Activated T-cell treated with anti-CD3 and anti-CD28 coated beads, Interleukin-2, amount 50 U/mL, for 1 hour (primary cell): ENCODE results near the gene GPAM.
"Not testable (repeated sequence)": the region's sequence is repeated elsewhere in the genome, so short reads cannot be mapped to it uniquely, and the experiment has no call there.

Source experiments
- DNase-seq: peaks from one replicate; pipeline ENCODE4 v3.0.0-alpha.2; 2020

Gene GPAM

GRCh38 chr10:112183329-112184051, at the start of gene GPAM:
GPAM (minus strand) TSS chr10:112183765; CDS start chr10:112181784, 1,981 bp downstream.
- DNase-seq: peak; percentile 100

- DNase-seq: no peak
These were observed 49.1 kb upstream of the GPAM start for GRCh38 chr10:112232670-112233069.

- no peak for DNase-seq
These were observed 48.2 kb upstream of the GPAM start for GRCh38 chr10:112231602-112232400.

- no peak for DNase-seq
These were observed 46.9 kb upstream of the GPAM start for GRCh38 chr10:112230325-112230988.

- DNase-seq: no peak
These were observed 46.3 kb upstream of the GPAM start for GRCh38 chr10:112229901-112230300.

GRCh38 chr10:112229096-112229495, 45.5 kb upstream of the GPAM start:
- no peak for DNase-seq

- not testable (repeated sequence) for DNase-seq
These were observed 45.0 kb upstream of the GPAM start for GRCh38 chr10:112228366-112229088.

- no peak for DNase-seq
These were observed 43.9 kb upstream of the GPAM start for GRCh38 chr10:112227331-112227987.

GRCh38 chr10:112226439-112227248, 43.1 kb upstream of the GPAM start:
- DNase-seq: no peak

- DNase-seq: no peak
These were observed 42.3 kb upstream of the GPAM start for GRCh38 chr10:112225771-112226438.

GRCh38 chr10:112224933-112225529, 41.5 kb upstream of the GPAM start:
- DNase-seq: no peak

GRCh38 chr10:112223725-112224124, 40.2 kb upstream of the GPAM start:
- no peak for DNase-seq

- DNase-seq: no peak
These were observed 39.2 kb upstream of the GPAM start for GRCh38 chr10:112222799-112223198.

- DNase-seq: no peak
These were observed 38.0 kb upstream of the GPAM start for GRCh38 chr10:112221545-112221944.

- DNase-seq: no peak
These were observed 35.4 kb upstream of the GPAM start for GRCh38 chr10:112218960-112219359.

- no peak for DNase-seq
These were observed 34.4 kb upstream of the GPAM start for GRCh38 chr10:112218036-112218390.

- DNase-seq: no peak
These were observed 33.9 kb upstream of the GPAM start for GRCh38 chr10:112217386-112218035.

- DNase-seq: no peak
These were observed 33.4 kb upstream of the GPAM start for GRCh38 chr10:112216966-112217365.

GRCh38 chr10:112216151-112216550, 32.6 kb upstream of the GPAM start:
- no peak for DNase-seq

- DNase-seq: no peak
These were observed 31.8 kb upstream of the GPAM start for GRCh38 chr10:112215342-112215774.
